BLaER1 treated with 17β-estradiol and CSF1 and Interleukin-3, amounts not matched to agents 10 nM and 100 nM (cell line): Measurements from ENCODE around the gene DHX58.

Experiments used
- H3K27ac ChIP-seq, 11 experiments: shearing (Covaris generic); formaldehyde crosslinking; 2 replicates each; pipeline ENCODE4 v1.8.1; 2022
- H3K27me3 ChIP-seq, 11 experiments: shearing (Covaris generic); formaldehyde crosslinking; 2 replicates each; pipeline ENCODE4 v1.8.1; 2022
- H3K36me3 ChIP-seq, 11 experiments: shearing (Covaris generic); formaldehyde crosslinking; 2 replicates each; pipeline ENCODE4 v1.8.1; 2022
- H3K4me1 ChIP-seq, 10 experiments: shearing (Covaris generic); formaldehyde crosslinking; 2 replicates each; pipeline ENCODE4 v1.8.1; 2022
- H3K4me2 ChIP-seq, 11 experiments: shearing (Covaris generic); formaldehyde crosslinking; 2 replicates each; pipeline ENCODE4 v1.8.1; 2022
- H3K4me3 ChIP-seq, 10 experiments: shearing (Covaris generic); formaldehyde crosslinking; 2 replicates each; pipeline ENCODE4 v1.8.1; 2022
- H3K9ac ChIP-seq, 11 experiments: shearing (Covaris generic); formaldehyde crosslinking; 2 replicates each; pipeline ENCODE4 v1.8.1; 2022
- H3K9me3 ChIP-seq, 11 experiments: shearing (Covaris generic); formaldehyde crosslinking; replicated peaks in 1 of 11; 2 replicates each; pipeline ENCODE4 v1.8.1; 2022
- H4K20me1 ChIP-seq, 11 experiments: shearing (Covaris generic); formaldehyde crosslinking; 2 replicates each; pipeline ENCODE4 v1.8.1; 2022
- Cebpa-rat ChIP-seq, 11 experiments: shearing (Covaris generic); IDR thresholded peaks; 2 replicates each; pipeline ENCODE4 v1.8.1; 2022

Gene DHX58

GRCh38 chr17:42090964-42091790 lies 21.3 kb downstream of the DHX58 start:
- peaks cover 0 to 4% (median 0%) of the 10 kb centered on the region in 11 experiments; a peak in 5 of 22 replicates for H3K27me3 ChIP-seq
- H3K4me3 ChIP-seq, result no peak overlapping the region
- H3K4me2 ChIP-seq, result peak overlapping the region in 2 of 11 experiments; percentile 3 to 11; a peak in 2 of 22 replicates
- peaks cover 12 to 39% (median 29%) of the 10 kb centered on the region in 10 experiments; a peak in 19 of 20 replicates for H3K4me1 ChIP-seq
- no peaks in the 10 kb centered on the region for H4K20me1 ChIP-seq
- H3K27ac ChIP-seq, result no peak overlapping the region
- no peak for TF ChIP-seq Cebpa-rat (IDR thresholded peaks at IDR 0.05)
- H3K36me3 ChIP-seq, result no peaks in the 10 kb centered on the region
- no peaks in the 10 kb centered on the region for H3K9me3 ChIP-seq
- no peak overlapping the region for H3K9ac ChIP-seq

- Histone ChIP-seq H3K4me1 (peaks cover 12 to 25% (median 18%) of the 10 kb centered on the region in 10 experiments; a peak in 19 of 20 replicates), H3K4me3 (no peak overlapping the region), H3K27ac (no peak overlapping the region), H3K36me3 (no peaks in the 10 kb centered on the region), H3K27me3 (no peaks in the 10 kb centered on the region), H3K9ac (no peak overlapping the region), H3K9me3 (no peaks in the 10 kb centered on the region), H4K20me1 (no peaks in the 10 kb centered on the region), H3K4me2 (no peak overlapping the region)
- TF ChIP-seq Cebpa-rat (IDR thresholded peaks at IDR 0.05), result no peak
Measured at GRCh38 chr17:42088736-42089135, 23.8 kb downstream of the DHX58 start.

GRCh38 chr17:42087736-42088705 lies 24.5 kb downstream of the DHX58 start:
- no peaks in the 10 kb centered on the region for H3K9me3 ChIP-seq
- H4K20me1 ChIP-seq, result no peaks in the 10 kb centered on the region
- H3K27ac ChIP-seq, result no peak overlapping the region
- no peak overlapping the region for H3K9ac ChIP-seq
- no peak overlapping the region for H3K4me2 ChIP-seq
- no peak for TF ChIP-seq Cebpa-rat (IDR thresholded peaks at IDR 0.05)
- peaks cover 8 to 18% (median 14%) of the 10 kb centered on the region in 10 experiments; a peak in 18 of 20 replicates for H3K4me1 ChIP-seq
- H3K4me3 ChIP-seq, result no peak overlapping the region
- no peaks in the 10 kb centered on the region for H3K36me3 ChIP-seq
- no peaks in the 10 kb centered on the region for H3K27me3 ChIP-seq

- TF ChIP-seq Cebpa-rat (IDR thresholded peaks at IDR 0.05), result no peak
- no peak overlapping the region for H3K27ac ChIP-seq
- no peaks in the 10 kb centered on the region for H3K9me3 ChIP-seq
- no peaks in the 10 kb centered on the region for H3K27me3 ChIP-seq
- peaks cover 0 to 11% (median 6%) of the 10 kb centered on the region in 10 experiments; a peak in 7 of 20 replicates for H3K4me1 ChIP-seq
- H3K4me3 ChIP-seq, result no peak overlapping the region
- H3K4me2 ChIP-seq, result no peak overlapping the region
- no peak overlapping the region for H3K9ac ChIP-seq
- H4K20me1 ChIP-seq, result no peaks in the 10 kb centered on the region
- no peaks in the 10 kb centered on the region for H3K36me3 ChIP-seq
Measured at GRCh38 chr17:42087042-42087701, 25.3 kb downstream of the DHX58 start.

- no peak for TF ChIP-seq Cebpa-rat (IDR thresholded peaks at IDR 0.05)
- no peaks in the 10 kb centered on the region for H3K9me3 ChIP-seq
- H3K9ac ChIP-seq, result no peak overlapping the region
- H3K27me3 ChIP-seq, result no peaks in the 10 kb centered on the region
- H3K27ac ChIP-seq, result no peak overlapping the region
- H3K4me2 ChIP-seq, result no peak overlapping the region
- no peaks in the 10 kb centered on the region for H4K20me1 ChIP-seq
- no peaks in the 10 kb centered on the region for H3K36me3 ChIP-seq
- H3K4me3 ChIP-seq, result no peak overlapping the region
- H3K4me1 ChIP-seq, result peaks cover 0 to 11% (median 4%) of the 10 kb centered on the region in 10 experiments; a peak in 5 of 20 replicates
Measured at GRCh38 chr17:42081516-42082129, 30.9 kb downstream of the DHX58 start.

GRCh38 chr17:42079541-42079940 lies 33.0 kb downstream of the DHX58 start:
- Histone ChIP-seq H3K4me2 (no peak overlapping the region), H3K36me3 (no peaks in the 10 kb centered on the region), H3K4me1 (peaks cover 0 to 11% (median 4%) of the 10 kb centered on the region in 10 experiments; a peak in 5 of 20 replicates), H3K4me3 (no peak overlapping the region), H4K20me1 (no peaks in the 10 kb centered on the region), H3K27ac (no peak overlapping the region), H3K9ac (no peak overlapping the region), H3K9me3 (no peaks in the 10 kb centered on the region), H3K27me3 (no peaks in the 10 kb centered on the region; a peak in 1 of 22 replicates)
- no peak for TF ChIP-seq Cebpa-rat (IDR thresholded peaks at IDR 0.05)

GRCh38 chr17:42078396-42079043 lies 34.0 kb downstream of the DHX58 start:
- Histone ChIP-seq H3K27ac (no peak overlapping the region), H3K27me3 (peaks cover 5 to 9% (median 6%) of the 10 kb centered on the region in 11 experiments)

GRCh38 chr17:42077755-42078154 lies 34.8 kb downstream of the DHX58 start:
- Histone ChIP-seq H3K4me2 (no peak overlapping the region), H3K36me3 (no peaks in the 10 kb centered on the region), H3K4me1 (peaks cover 2 to 18% (median 8%) of the 10 kb centered on the region in 10 experiments; a peak in 16 of 20 replicates), H3K4me3 (no peak overlapping the region), H3K9me3 (no peaks in the 10 kb centered on the region), H3K27me3 (peaks cover 12 to 17% (median 14%) of the 10 kb centered on the region in 11 experiments), H3K9ac (no peak overlapping the region), H4K20me1 (peaks cover 0 to 4% (median 0%) of the 10 kb centered on the region in 11 experiments; a peak in 1 of 22 replicates), H3K27ac (no peak overlapping the region)
- no peak for TF ChIP-seq Cebpa-rat (IDR thresholded peaks at IDR 0.05)

More at GRCh38 chr17:42078396-42079043, 34.0 kb downstream of the DHX58 start:
- Histone ChIP-seq H3K4me3 (no peak overlapping the region), H3K9me3 (no peaks in the 10 kb centered on the region), H3K9ac (no peak overlapping the region), H3K4me1 (peaks cover 0 to 13% (median 4%) of the 10 kb centered on the region in 10 experiments; a peak in 6 of 20 replicates), H3K4me2 (no peak overlapping the region), H4K20me1 (peaks cover 0 to 1% (median 0%) of the 10 kb centered on the region in 11 experiments; a peak in 1 of 22 replicates), H3K36me3 (no peaks in the 10 kb centered on the region)
- TF ChIP-seq Cebpa-rat (IDR thresholded peaks at IDR 0.05), result no peak
